HG03108 (cell line): Measurements from ENCODE around the gene CHRNA4.

Experiments
- ATAC-seq: cut with Tn5 transposase; IDR thresholded peaks from one replicate; pipeline ENCODE4 v1.9.1; 2021; ENCODE audit warnings: moderate library complexity; ENCODE audit not compliant: unreplicated experiment

CHRNA4 gene

GRCh38 chr20:63379296-63379695 is 18.1 kb upstream of the CHRNA4 start:
- no peak for ATAC-seq

GRCh38 chr20:63378626-63379025 is 17.5 kb upstream of the CHRNA4 start:
- ATAC-seq = no peak

- no peak for ATAC-seq
Observed at GRCh38 chr20:63377951-63378381, 16.8 kb upstream of the CHRNA4 start.

GRCh38 chr20:63377256-63377941 is 16.2 kb upstream of the CHRNA4 start:
- ATAC-seq = no peak

GRCh38 chr20:63376283-63377250 is 15.4 kb upstream of the CHRNA4 start:
- ATAC-seq = no peak

GRCh38 chr20:63375438-63375837 is 14.3 kb upstream of the CHRNA4 start:
- no peak for ATAC-seq

- ATAC-seq = no peak
Observed at GRCh38 chr20:63374504-63374903, 13.4 kb upstream of the CHRNA4 start.

GRCh38 chr20:63373996-63374395 is 12.8 kb upstream of the CHRNA4 start:
- ATAC-seq = no peak

- ATAC-seq = no peak
Observed at GRCh38 chr20:63372971-63373885, 12.1 kb upstream of the CHRNA4 start.

- ATAC-seq = no peak
Observed at GRCh38 chr20:63371291-63371865, 10.2 kb upstream of the CHRNA4 start.

- no peak for ATAC-seq
Observed at GRCh38 chr20:63370618-63371187, 9.6 kb upstream of the CHRNA4 start.

GRCh38 chr20:63369724-63370617 is 8.8 kb upstream of the CHRNA4 start:
- no peak for ATAC-seq

- no peak for ATAC-seq
Observed at GRCh38 chr20:63369024-63369530, 7.9 kb upstream of the CHRNA4 start.

GRCh38 chr20:63368151-63368550 is 7.0 kb upstream of the CHRNA4 start:
- no peak for ATAC-seq

- ATAC-seq = no peak
Observed at GRCh38 chr20:63367446-63368055, 6.4 kb upstream of the CHRNA4 start.

- ATAC-seq = no peak
Observed at GRCh38 chr20:63366390-63367365, 5.5 kb upstream of the CHRNA4 start.

GRCh38 chr20:63365601-63366389 is 4.6 kb upstream of the CHRNA4 start:
- no peak for ATAC-seq
